ENCODE measurements around the gene RBM43.

RBM43 gene

GRCh38 chr2:151200844-151201243, 60.8 kb downstream of the RBM43 start:
- Histone ChIP-seq H3K4me2 (ENCODE audit: low read length) (no peak overlapping the region), H3K4me3 (ENCODE audit: low read depth, low read length) (no peak overlapping the region), H3K9ac (no peak overlapping the region), H3K36me3 (ENCODE audit: control insufficient read depth, insufficient read depth, low read length) (no peaks in the 10 kb centered on the region), H3K27ac (no peak overlapping the region), H3K9me3 (ENCODE audit: control insufficient read depth, low read length) (no peaks in the 10 kb centered on the region), H3K27me3 (ENCODE audit: control insufficient read depth, insufficient read depth, low read length) (no peaks in the 10 kb centered on the region), H3K4me1 (no peaks in the 10 kb centered on the region), H3K79me2 (no peaks in the 10 kb centered on the region), H2AFZ (no peak overlapping the region)
- no peak for TF ChIP-seq CTCF (IDR thresholded peaks at IDR 0.05)

GRCh38 chr2:151200277-151200676, 61.4 kb downstream of the RBM43 start:
- TF ChIP-seq CTCF (IDR thresholded peaks at IDR 0.05): no peak
- no peaks in the 10 kb centered on the region for H3K27me3 ChIP-seq (ENCODE audit: control insufficient read depth, insufficient read depth, low read length)
- H2AFZ ChIP-seq: no peak overlapping the region
- H3K36me3 ChIP-seq (ENCODE audit: control insufficient read depth, insufficient read depth, low read length): no peaks in the 10 kb centered on the region
- no peak overlapping the region for H3K4me3 ChIP-seq (ENCODE audit: low read depth, low read length)
- H3K27ac ChIP-seq: no peak overlapping the region
- no peaks in the 10 kb centered on the region for H3K79me2 ChIP-seq
- no peak overlapping the region for H3K9ac ChIP-seq
- H3K4me2 ChIP-seq (ENCODE audit: low read length): no peak overlapping the region
- H3K4me1 ChIP-seq: no peaks in the 10 kb centered on the region
- H3K9me3 ChIP-seq (ENCODE audit: control insufficient read depth, low read length): no peaks in the 10 kb centered on the region

GRCh38 chr2:151198645-151199044, 63.0 kb downstream of the RBM43 start:
- Histone ChIP-seq H3K9ac (no peak overlapping the region), H2AFZ (no peak overlapping the region), H3K4me2 (ENCODE audit: low read length) (no peak overlapping the region), H3K27me3 (ENCODE audit: control insufficient read depth, insufficient read depth, low read length) (no peaks in the 10 kb centered on the region), H3K4me1 (no peaks in the 10 kb centered on the region), H3K27ac (no peak overlapping the region), H3K4me3 (ENCODE audit: low read depth, low read length) (no peak overlapping the region), H3K9me3 (ENCODE audit: control insufficient read depth, low read length) (no peaks in the 10 kb centered on the region), H3K79me2 (no peaks in the 10 kb centered on the region), H3K36me3 (ENCODE audit: control insufficient read depth, insufficient read depth, low read length) (no peaks in the 10 kb centered on the region)
- no peak for TF ChIP-seq CTCF (IDR thresholded peaks at IDR 0.05)

Data from parathyroid adenoma (tissue), 2 donors.